Glomerular visceral epithelial cell (primary cell): ENCODE measurements around the gene CD74.
"Not testable (repeated sequence)": the region's sequence is repeated elsewhere in the genome, so short reads cannot be mapped to it uniquely, and the experiment has no call there.

ENCODE experiments used
- DNase-seq: peaks from one replicate; pipeline ENCODE4 v3.0.0-alpha.2; 2016; ENCODE audit errors: extremely low spot score

Gene CD74

DNA sequence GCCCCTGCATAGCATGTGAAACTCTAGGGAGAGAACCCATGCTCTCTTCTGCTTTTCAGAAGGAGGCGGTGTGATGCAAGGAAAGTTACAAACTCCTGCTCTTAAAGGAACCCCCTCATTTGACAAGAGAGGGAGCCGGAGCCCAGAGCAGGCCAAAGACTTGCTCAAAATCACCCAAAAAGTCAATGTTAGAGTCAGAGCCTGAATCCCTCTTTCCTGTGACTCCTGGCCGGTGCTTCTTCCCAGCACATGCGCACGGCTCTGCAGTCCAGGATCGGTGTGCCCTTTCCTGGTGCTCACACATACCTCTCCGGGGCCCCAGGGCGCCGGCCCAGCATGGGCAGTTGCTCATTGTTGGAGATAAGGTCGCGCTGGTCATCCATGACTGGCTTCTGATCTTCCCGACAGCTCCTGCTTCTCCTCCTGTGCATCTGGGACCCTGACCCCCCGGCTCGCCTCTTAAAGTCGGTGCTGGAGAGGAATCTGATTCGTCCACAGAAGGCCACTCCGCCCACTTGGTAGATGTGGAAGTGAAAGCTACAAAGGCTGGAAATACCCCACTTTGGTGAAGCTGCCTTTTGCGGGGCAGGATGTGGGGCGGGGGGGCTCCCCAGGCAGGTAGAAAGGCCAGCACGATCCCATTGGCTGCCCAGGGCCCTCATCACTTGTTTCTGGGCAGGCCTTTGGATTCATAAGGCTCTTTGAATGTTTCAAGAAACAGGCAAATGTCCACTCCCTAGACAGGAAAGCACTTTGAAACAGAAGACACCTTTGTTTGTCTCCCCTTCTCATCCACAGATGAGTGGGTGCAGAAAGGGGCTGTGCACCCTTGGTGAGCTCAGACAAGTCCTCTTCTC, at the start of gene CD74:
Gene CD74, minus strand, starts transcription at position 592 of the 857 bp plus-strand sequence. Its CDS starts 161 bp downstream, at position 431.
- peak; percentile 96 for DNase-seq

- no peak for DNase-seq
Measured at GRCh38 chr5:150461231-150461630, 48.5 kb upstream of the CD74 start.

GRCh38 chr5:150460781-150461180, 48.1 kb upstream of the CD74 start:
- no peak for DNase-seq

DNA sequence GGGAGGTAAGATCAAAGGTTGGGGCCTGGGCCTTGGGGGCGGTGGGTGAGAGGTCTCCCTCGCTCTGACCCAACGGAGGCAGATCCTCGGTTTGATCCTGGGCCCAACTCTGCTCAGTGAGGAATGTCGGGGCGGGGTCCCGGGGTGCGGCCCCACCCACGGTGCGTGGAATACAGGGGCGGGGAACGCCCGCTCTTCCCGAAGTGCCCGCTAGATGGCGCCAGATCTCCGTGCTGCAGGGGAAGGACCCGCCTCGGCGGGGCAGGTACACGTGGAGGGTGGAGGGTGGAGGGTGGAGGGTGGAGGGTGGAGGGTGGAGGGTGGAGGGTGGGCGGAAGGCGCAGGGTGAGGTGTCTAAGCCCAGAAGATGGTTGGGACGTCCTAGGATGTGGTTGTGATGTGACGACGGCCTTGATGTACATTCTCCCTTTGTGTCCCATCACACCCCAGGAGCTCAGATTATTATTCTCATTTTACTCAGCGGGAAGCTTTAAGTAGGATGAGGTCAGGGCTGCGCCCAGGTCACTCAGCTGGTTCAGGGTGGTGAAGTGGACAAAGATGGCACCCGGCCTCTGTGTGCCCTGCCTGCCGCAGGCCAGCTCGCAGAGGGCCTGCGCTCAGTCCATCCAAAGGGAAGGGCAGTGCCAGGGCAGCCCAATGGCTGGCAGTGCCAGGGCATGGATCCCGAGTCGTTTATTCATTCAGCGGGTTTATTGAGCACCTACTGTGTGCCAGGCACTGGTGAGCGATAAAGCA, 46.3 kb upstream of the CD74 start:
- DNase-seq, result peak; percentile 85

- DNase-seq, result no peak
Measured at GRCh38 chr5:150457562-150458240, 45.0 kb upstream of the CD74 start.

- no peak for DNase-seq
Measured at GRCh38 chr5:150457121-150457520, 44.4 kb upstream of the CD74 start.

- DNase-seq, result no peak
Measured at GRCh38 chr5:150454492-150455229, 42.0 kb upstream of the CD74 start.

DNA sequence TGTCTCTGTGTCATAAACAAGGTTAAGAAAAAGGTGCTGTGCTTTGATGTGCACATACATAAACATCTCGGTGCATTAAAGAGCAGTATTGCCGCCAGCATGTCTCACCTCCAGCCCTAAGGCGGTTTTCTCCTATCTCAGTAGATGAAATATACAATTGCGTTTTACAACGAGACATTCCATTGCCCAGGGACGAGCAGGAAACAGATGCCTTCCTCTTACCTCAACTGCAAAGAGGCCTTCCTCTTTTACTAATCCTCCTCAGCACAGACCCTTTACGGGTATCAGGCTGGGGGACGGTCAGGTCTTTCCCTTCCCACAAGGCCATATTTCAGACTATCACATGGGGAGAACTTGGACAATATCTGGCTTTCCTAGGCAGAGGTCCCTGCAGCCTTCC, 41.3 kb upstream of the CD74 start:
- DNase-seq, result not testable (repeated sequence)

GRCh38 chr5:150452914-150453313, 40.2 kb upstream of the CD74 start:
- DNase-seq, result no peak

DNA sequence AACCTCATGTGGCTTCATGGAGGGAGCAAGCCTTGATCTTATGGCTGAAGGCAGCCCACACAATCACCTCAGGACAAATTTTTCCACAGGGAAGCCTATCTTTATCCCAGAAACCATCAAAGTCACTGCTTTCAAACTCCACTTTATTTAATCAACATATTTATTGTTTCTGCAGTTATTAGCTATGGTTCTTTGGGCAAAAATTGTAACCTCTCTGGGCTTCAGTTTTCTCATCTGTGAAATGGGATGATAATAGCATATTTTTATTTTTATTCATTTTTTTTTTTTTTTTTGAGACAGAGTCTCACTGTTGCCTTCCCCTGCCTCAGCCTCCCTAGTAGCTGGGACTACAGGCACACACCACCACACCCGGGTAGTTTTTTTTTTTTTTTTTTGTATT, 38.9 kb upstream of the CD74 start:
- DNase-seq, result no peak

DNA sequence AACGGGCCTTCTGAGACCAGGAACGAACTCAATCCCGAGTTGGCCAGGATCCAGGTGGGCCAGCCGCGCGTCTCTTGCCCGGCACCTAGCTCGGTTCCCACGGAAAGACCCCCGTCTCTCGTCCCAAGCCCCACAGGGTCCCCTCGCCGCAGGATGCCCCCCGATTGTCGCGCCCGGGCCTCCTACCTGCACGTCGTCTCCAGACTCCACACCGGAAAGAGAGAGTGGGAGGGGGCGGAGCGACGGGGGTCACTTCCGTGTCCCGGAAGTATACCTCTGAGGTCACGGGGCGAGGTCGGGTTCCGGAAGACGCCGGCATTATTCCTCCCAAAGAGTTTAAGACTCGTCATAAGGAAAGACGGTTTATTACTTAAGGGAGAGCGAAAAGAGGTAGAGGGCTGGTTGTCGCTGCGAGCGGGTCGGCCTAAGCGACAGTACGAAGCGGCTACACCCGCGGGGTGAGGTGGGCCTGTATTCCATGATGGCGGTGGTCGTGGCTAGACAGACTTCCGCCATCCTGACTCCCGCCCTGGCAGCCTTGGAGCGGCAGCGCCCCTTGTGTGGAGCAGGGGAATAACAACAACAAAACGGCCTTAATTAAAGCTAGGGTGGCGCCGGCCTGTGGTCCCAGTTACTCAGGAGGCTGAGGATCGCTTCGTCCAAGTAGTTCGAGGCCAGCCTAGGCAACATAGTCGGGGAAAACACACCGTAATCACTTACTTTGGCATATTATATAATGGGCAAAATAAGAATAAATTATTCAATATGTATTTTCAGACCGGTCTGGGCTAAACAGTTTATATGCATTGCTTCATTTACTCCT, 37.0 kb upstream of the CD74 start, which contains the start of gene RPS14:
Gene RPS14, minus strand, starts transcription at position 223 of the 823 bp plus-strand sequence. CDS start 2,006 bp downstream, outside the sequence.
- peak; percentile 96 for DNase-seq

GRCh38 chr5:150448952-150449516, 36.3 kb upstream of the CD74 start:
- DNase-seq, result no peak

GRCh38 chr5:150448334-150448733, 35.6 kb upstream of the CD74 start:
- no peak for DNase-seq

GRCh38 chr5:150447188-150447587, 34.5 kb upstream of the CD74 start:
- no peak for DNase-seq

GRCh38 chr5:150446583-150446982, 33.9 kb upstream of the CD74 start:
- DNase-seq, result no peak

DNA sequence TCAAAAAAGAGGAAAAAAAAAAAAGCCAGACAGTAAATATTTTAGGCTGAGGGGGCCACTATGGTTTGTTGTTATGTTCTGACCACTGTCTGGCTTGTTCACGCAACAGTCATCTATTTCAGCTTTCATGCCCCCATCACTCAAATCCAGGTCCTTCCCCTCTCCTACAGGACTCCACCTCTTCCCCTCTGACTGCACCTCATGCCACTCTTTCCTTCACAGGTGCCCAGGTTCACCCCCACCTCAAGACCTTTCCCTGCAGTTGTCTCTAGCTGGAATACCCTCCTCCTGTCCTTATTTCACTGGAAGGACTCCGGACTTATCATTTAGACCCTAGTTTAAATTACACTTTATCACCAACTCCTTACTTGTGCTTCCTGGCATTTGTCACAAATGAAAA, 33.4 kb upstream of the CD74 start:
- no peak for DNase-seq

- no peak for DNase-seq
Measured at GRCh38 chr5:150444770-150445169, 32.1 kb upstream of the CD74 start.

DNA sequence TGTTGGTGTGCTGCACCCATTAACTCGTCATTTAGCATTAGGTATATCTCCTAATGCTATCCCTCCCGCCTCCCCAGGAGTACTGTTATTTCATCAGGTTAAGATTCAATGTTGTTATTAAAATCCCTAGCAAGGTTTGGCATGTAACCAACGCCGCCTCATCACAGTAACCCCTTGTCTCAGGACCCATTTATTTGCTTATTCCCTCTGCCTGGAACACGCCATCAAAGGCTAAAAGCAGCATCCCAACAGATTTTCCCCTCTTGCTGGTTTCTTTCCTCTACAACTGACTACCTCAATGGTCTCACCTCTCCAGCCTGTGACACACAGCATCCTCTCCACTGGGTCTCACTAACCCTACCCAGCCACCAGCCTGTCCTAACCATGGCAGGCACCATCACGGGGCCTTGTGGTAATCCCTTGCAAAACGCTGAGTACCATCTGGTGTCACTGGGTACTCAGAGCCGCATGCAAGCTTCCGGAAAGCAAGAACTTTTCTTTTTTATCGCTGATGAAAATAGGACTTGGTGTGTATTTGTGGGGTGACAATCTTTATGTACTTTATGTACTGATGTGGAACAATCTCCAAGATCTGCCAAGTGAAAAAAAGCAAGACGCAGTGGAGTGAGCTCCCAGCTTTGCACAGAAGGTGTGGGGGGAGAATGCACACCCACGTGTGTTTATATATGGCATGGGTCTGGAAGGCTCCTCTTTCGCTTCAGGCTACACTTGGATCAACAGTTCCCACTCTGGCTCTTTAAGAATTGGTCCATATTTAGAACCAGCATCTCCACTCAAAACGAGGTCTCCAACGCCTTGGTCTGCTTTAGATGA, 30.7 kb upstream of the CD74 start:
- DNase-seq, result no peak

- DNase-seq, result no peak
Measured at GRCh38 chr5:150442699-150443080, 30.0 kb upstream of the CD74 start.
